Measurements from ENCODE around the gene ZNF684. TPM values are rescaled to one million over a fixed set of nuclear protein-coding genes. Genes with fewer than 3 reads are reported as not detected.
"Not testable (repeated sequence)": the region's sequence is repeated elsewhere in the genome, so short reads cannot be mapped to it uniquely, and the experiment has no call there.

The ZNF684 gene
- total RNA-seq (2014; rRNA removed; shearing (Covaris generic); ENCODE audit: low replicate concordance) = 3.4 and 8.5 TPM in 2 replicates

DNA sequence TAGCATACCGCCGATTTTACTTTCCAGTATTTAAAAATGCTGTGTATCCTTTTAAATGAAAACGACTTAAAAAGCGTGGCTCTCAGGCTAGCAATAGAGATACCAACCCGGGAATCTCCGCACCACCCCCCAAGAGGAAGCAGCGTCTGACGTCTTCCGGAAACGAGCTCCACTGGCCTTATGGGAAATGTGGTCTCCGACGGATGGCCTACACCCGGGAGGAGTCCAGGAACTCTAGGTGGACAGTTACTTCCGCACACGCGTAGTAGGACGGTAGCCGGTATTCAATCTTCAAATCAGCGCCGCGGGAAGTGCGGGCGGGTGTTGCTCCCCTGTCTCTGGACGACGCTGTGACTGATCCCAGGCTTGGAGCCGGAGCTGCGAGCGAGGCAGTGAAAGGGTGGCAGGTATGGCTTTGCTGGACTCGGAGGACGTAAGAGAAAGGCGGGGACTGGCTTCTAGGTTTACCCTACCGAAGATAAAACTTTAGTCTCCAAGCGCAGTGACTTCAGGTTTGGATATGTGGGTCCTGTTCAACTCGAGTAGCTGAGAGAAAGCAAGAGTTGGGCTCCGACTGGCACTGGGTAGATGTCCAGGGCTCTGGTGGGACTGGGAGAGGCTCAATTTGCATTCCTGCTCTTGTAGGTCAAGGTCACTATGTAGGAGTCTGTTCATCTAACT lies at the start of gene ZNF684:
TSS of gene ZNF684 (plus strand) at position 257 of the 681 bp plus-strand sequence. CDS start 1,530 bp downstream, outside the sequence.
- Histone ChIP-seq H3K79me2 (ENCODE audit: low read length) (peaks cover 10% of the 10 kb centered on the region; the same call in 1 of the 2 replicates), H3K27me3 (ENCODE audit: low read length) (no peaks in the 10 kb centered on the region), H3K9me3 (ENCODE audit: low read length) (0 out of 2 replicates have a peak, but pooled peaks cover 6% of the 10 kb centered on the region), H3K4me1 (ENCODE audit: low read length) (peaks cover 23% of the 10 kb centered on the region), H3K27ac (ENCODE audit: low read length) (peak within 1 kb of the TSS; percentile 59), H3K9me2 (replicated peaks; ENCODE audit: insufficient read depth, low read length) (no peaks in the 10 kb centered on the region), H3K4me3 (ENCODE audit: low read length) (peak within 1 kb of the TSS; percentile 78), H4K20me1 (ENCODE audit: insufficient read depth, low read depth, low read length) (no peaks in the 10 kb centered on the region), H3K4me2 (ENCODE audit: low read depth, low read length, poor library complexity, severe bottlenecking) (peak within 1 kb of the TSS; percentile 99), H3K36me3 (ENCODE audit: insufficient read depth, low read length) (peaks cover 23% of the 10 kb centered on the region), H2AFZ (ENCODE audit: low read length) (peak within 1 kb of the TSS; percentile 98), H3K9ac (ENCODE audit: low read length) (peak within 1 kb of the TSS; percentile 73)
- peak; percentile 97 for DNase-seq

DNA sequence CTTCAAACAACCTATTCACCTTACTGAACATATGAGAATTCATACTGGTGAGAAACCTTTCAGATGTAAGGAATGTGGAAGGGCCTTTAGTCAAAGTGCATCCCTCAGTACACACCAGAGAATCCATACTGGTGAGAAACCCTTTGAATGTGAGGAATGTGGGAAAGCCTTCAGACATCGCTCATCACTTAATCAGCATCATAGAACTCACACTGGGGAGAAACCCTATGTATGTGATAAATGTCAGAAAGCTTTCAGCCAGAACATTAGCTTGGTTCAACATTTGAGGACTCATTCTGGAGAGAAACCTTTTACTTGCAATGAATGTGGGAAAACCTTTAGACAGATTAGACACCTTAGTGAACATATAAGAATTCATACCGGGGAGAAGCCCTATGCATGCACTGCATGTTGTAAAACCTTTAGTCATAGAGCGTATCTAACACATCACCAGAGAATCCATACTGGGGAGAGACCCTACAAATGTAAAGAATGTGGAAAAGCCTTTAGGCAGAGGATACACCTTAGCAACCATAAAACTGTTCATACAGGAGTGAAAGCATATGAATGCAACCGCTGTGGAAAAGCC lies 36.0 kb upstream of the ZNF684 start:
- H3K4me3 ChIP-seq (ENCODE audit: low read length) = no peak overlapping the region
- H3K27ac ChIP-seq (ENCODE audit: low read length) = no peak overlapping the region
- H3K4me1 ChIP-seq (ENCODE audit: low read length) = no peaks in the 10 kb centered on the region
- no peaks in the 10 kb centered on the region for H3K9me2 ChIP-seq (replicated peaks; ENCODE audit: insufficient read depth, low read length)
- no peaks in the 10 kb centered on the region for H4K20me1 ChIP-seq (ENCODE audit: insufficient read depth, low read depth, low read length)
- H3K9ac ChIP-seq (ENCODE audit: low read length) = no peak overlapping the region
- no peaks in the 10 kb centered on the region; the same call in 1 of the 2 replicates for H3K79me2 ChIP-seq (ENCODE audit: low read length)
- no peak overlapping the region for H3K4me2 ChIP-seq (ENCODE audit: low read depth, low read length, poor library complexity, severe bottlenecking)
- DNase-seq = no peak
- peaks cover 49% of the 10 kb centered on the region for H3K9me3 ChIP-seq (ENCODE audit: low read length)
- H3K36me3 ChIP-seq (ENCODE audit: insufficient read depth, low read length) = peaks cover 59% of the 10 kb centered on the region
- H2AFZ ChIP-seq (ENCODE audit: low read length) = no peak overlapping the region
- H3K27me3 ChIP-seq (ENCODE audit: low read length) = no peaks in the 10 kb centered on the region

DNA sequence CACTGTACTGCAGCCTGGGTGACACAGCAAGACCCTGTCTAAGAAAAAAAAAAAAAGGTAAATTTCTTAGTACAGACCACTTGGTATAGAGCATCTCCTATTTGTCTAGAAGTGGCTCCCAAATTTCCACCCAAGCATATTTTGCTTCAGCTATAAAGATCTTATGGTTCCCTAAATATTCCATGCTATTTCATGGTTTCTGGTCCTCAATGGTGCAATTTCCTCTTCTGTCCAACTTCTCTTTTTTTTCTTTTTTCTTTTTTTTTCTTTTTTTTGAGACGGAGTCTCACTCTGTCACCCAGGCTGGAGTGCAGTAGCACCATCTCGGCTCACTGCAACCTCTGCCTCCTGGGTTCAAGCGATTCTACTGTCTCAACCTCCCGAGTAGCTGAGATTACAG lies 28.8 kb upstream of the ZNF684 start:
- DNase-seq; H3K4me2 ChIP-seq (ENCODE audit: low read depth, low read length, poor library complexity, severe bottlenecking); H3K27me3 ChIP-seq (ENCODE audit: low read length); H2AFZ ChIP-seq (ENCODE audit: low read length); H3K36me3 ChIP-seq (ENCODE audit: insufficient read depth, low read length); H3K9ac ChIP-seq (ENCODE audit: low read length); H3K9me2 ChIP-seq (replicated peaks; ENCODE audit: insufficient read depth, low read length); H3K27ac ChIP-seq (ENCODE audit: low read length); H3K4me1 ChIP-seq (ENCODE audit: low read length); H3K4me3 ChIP-seq (ENCODE audit: low read length); H3K79me2 ChIP-seq (ENCODE audit: low read length); H4K20me1 ChIP-seq (ENCODE audit: insufficient read depth, low read depth, low read length): not testable (repeated sequence)
- H3K9me3 ChIP-seq (ENCODE audit: low read length) = peaks cover 32% of the 10 kb centered on the region

DNA sequence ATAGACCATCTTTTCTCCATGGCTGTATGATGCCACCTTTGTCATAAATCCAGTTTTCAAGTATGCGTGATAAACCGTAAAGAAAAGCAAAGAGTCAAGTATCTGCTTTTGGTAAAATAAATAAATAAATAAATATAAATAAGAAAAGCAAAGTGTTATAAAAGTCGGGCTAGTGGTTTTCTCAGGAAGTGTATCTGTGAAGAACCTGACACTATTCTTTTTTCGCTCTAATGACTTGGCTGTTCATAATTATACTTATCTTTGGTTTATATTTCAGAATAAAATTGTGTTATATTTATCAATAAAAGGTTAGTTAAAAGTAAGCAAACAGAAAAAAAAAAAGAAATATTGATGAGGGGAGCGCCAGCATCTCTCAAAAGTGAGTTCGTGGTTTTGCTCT lies 23.5 kb upstream of the ZNF684 start:
- H2AFZ ChIP-seq (ENCODE audit: low read length) = peak overlapping the region; percentile 98; the same call in 1 of the 2 replicates
- peak overlapping the region; percentile 93 for H3K4me3 ChIP-seq (ENCODE audit: low read length)
- no peaks in the 10 kb centered on the region for H3K27me3 ChIP-seq (ENCODE audit: low read length)
- peak overlapping the region; percentile 89 for H3K9ac ChIP-seq (ENCODE audit: low read length)
- no peaks in the 10 kb centered on the region for H4K20me1 ChIP-seq (ENCODE audit: insufficient read depth, low read depth, low read length)
- peaks cover 15% of the 10 kb centered on the region for H3K4me1 ChIP-seq (ENCODE audit: low read length)
- peak overlapping the region; percentile 92 for H3K4me2 ChIP-seq (ENCODE audit: low read depth, low read length, poor library complexity, severe bottlenecking)
- peaks cover 16% of the 10 kb centered on the region for H3K79me2 ChIP-seq (ENCODE audit: low read length)
- H3K27ac ChIP-seq (ENCODE audit: low read length) = peak overlapping the region; percentile 49; the same call in 1 of the 2 replicates
- peaks cover 17% of the 10 kb centered on the region for H3K36me3 ChIP-seq (ENCODE audit: insufficient read depth, low read length)
- H3K9me3 ChIP-seq (ENCODE audit: low read length) = peaks cover 39% of the 10 kb centered on the region
- DNase-seq = no peak
- no peaks in the 10 kb centered on the region for H3K9me2 ChIP-seq (replicated peaks; ENCODE audit: insufficient read depth, low read length)

DNA sequence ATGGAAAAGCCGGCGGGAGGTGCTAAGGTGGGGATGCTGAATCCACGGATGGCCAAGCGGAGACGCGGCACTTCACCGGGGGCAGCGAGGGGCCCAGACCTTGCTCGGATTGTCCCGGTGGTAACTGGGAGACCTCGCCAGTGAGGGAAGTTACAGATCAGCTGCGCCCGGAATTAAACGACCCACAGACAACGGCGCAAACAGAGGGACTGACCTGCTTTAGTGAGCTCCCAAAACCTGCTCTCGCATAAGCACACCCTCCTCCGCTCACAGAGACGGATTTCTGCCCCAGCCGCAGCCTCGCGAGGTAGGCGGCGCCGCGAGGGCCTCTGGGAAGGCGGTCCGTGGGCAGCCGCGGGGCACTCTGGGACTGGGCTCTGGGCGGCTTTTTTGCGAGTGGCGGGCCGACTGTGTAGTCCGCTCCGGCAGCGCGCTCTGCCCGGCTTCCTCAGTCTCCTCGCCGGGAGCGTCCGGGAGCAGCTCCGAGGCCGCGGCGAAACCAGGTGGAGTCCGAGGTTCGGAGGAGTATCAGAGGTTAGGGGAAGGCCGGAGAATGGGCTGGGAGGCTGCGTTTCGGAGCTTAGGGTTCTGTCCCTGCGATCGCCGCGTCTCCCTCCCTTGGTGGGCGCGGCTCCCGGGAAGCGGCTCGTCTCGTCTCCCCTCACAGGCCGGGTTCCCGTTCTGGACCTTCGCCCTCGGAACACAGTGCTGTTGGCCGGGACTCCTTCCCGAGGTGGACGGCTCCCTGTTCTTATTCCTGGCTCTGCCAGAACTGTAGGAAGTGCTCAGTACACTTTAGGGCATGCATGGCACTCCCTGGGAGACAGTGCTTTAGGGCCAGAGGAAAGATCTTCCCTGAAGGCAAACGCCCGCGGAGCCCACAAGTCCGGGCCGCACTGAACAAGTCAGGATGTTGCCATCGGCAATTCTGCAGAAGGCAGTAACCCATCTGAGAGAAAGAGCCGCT lies 22.8 kb upstream of the ZNF684 start, which contains the start of gene EXO5:
TSS of gene EXO5 (plus strand) at position 393 of the 967 bp plus-strand sequence. CDS start 5,778 bp downstream, outside the sequence.
- peak within 1 kb of the TSS; percentile 49; the same call in 1 of the 2 replicates for H3K27ac ChIP-seq (ENCODE audit: low read length)
- H3K36me3 ChIP-seq (ENCODE audit: insufficient read depth, low read length) = peaks cover 17% of the 10 kb centered on the region
- peaks cover 16% of the 10 kb centered on the region for H3K79me2 ChIP-seq (ENCODE audit: low read length)
- no peaks in the 10 kb centered on the region for H3K9me2 ChIP-seq (replicated peaks; ENCODE audit: insufficient read depth, low read length)
- H3K9me3 ChIP-seq (ENCODE audit: low read length) = peaks cover 33% of the 10 kb centered on the region
- H3K4me3 ChIP-seq (ENCODE audit: low read length) = peak within 1 kb of the TSS; percentile 93
- H4K20me1 ChIP-seq (ENCODE audit: insufficient read depth, low read depth, low read length) = no peaks in the 10 kb centered on the region
- peaks cover 15% of the 10 kb centered on the region for H3K4me1 ChIP-seq (ENCODE audit: low read length)
- peak within 1 kb of the TSS; percentile 98 for H2AFZ ChIP-seq (ENCODE audit: low read length)
- DNase-seq = peak; percentile 94
- H3K27me3 ChIP-seq (ENCODE audit: low read length) = no peaks in the 10 kb centered on the region
- H3K9ac ChIP-seq (ENCODE audit: low read length) = peak within 1 kb of the TSS; percentile 89
- H3K4me2 ChIP-seq (ENCODE audit: low read depth, low read length, poor library complexity, severe bottlenecking) = peak within 1 kb of the TSS; percentile 92

GRCh38 chr1:40519517-40519916 lies 11.9 kb upstream of the ZNF684 start:
- H3K4me3 ChIP-seq (ENCODE audit: low read length) = no peak overlapping the region
- H3K27me3 ChIP-seq (ENCODE audit: low read length) = no peaks in the 10 kb centered on the region
- no peaks in the 10 kb centered on the region for H3K79me2 ChIP-seq (ENCODE audit: low read length)
- H3K27ac ChIP-seq (ENCODE audit: low read length) = no peak overlapping the region
- no peaks in the 10 kb centered on the region for H4K20me1 ChIP-seq (ENCODE audit: insufficient read depth, low read depth, low read length)
- H3K9me3 ChIP-seq (ENCODE audit: low read length) = peaks cover 22% of the 10 kb centered on the region
- no peaks in the 10 kb centered on the region for H3K9me2 ChIP-seq (replicated peaks; ENCODE audit: insufficient read depth, low read length)
- H3K4me1 ChIP-seq (ENCODE audit: low read length) = no peaks in the 10 kb centered on the region
- no peak overlapping the region for H3K9ac ChIP-seq (ENCODE audit: low read length)
- peaks cover 17% of the 10 kb centered on the region for H3K36me3 ChIP-seq (ENCODE audit: insufficient read depth, low read length)
- no peak overlapping the region for H2AFZ ChIP-seq (ENCODE audit: low read length)
- no peak overlapping the region for H3K4me2 ChIP-seq (ENCODE audit: low read depth, low read length, poor library complexity, severe bottlenecking)
- no peak for DNase-seq

GRCh38 chr1:40530735-40531380 lies 579 bp upstream of the ZNF684 start:
- Histone ChIP-seq H3K4me3 (ENCODE audit: low read length) (peak overlapping the region; percentile 78), H4K20me1 (ENCODE audit: insufficient read depth, low read depth, low read length) (no peaks in the 10 kb centered on the region), H3K4me2 (ENCODE audit: low read depth, low read length, poor library complexity, severe bottlenecking) (peak overlapping the region; percentile 99), H3K9me3 (ENCODE audit: low read length) (peaks cover 6% of the 10 kb centered on the region; the same call in 1 of the 2 replicates), H3K4me1 (ENCODE audit: low read length) (peaks cover 23% of the 10 kb centered on the region), H3K27me3 (ENCODE audit: low read length) (no peaks in the 10 kb centered on the region), H3K9ac (ENCODE audit: low read length) (peak overlapping the region; percentile 73), H3K79me2 (ENCODE audit: low read length) (peaks cover 10% of the 10 kb centered on the region; the same call in 1 of the 2 replicates), H3K36me3 (ENCODE audit: insufficient read depth, low read length) (peaks cover 22% of the 10 kb centered on the region), H3K9me2 (replicated peaks; ENCODE audit: insufficient read depth, low read length) (no peaks in the 10 kb centered on the region), H2AFZ (ENCODE audit: low read length) (peak overlapping the region; percentile 98), H3K27ac (ENCODE audit: low read length) (no peak overlapping the region)
- no peak for DNase-seq

All from Karpas-422 (cell line).